H9 (cell line): ENCODE measurements around the gene C9orf43. TPM values are rescaled to one million over a fixed set of nuclear protein-coding genes. Genes with fewer than 3 reads are reported as not detected.

Experiments used
- DNase-seq: peaks from one replicate; pipeline ENCODE4 v3.0.0-alpha.2; 2017
- H2AFZ ChIP-seq: one replicate; pipeline ENCODE4 v1.6.1; 2013; ENCODE audit warnings: mild to moderate bottlenecking, low read length, control low read depth, moderate library complexity
- H2AK5ac ChIP-seq: 2 replicates; pipeline ENCODE4 v1.6.1; 2013; ENCODE audit warnings: low read length, control low read depth, mixed read lengths; ENCODE audit not compliant: insufficient read length
- H2BK120ac ChIP-seq: one replicate; pipeline ENCODE4 v1.6.1; 2013; ENCODE audit warnings: low read depth, mild to moderate bottlenecking, low read length, control low read depth, inconsistent platforms; ENCODE audit not compliant: poor library complexity, severe bottlenecking
- H2BK12ac ChIP-seq: 2 replicates; pipeline ENCODE4 v1.6.1; 2013; ENCODE audit warnings: low read length, control low read depth, mixed read lengths, low read depth; ENCODE audit not compliant: insufficient read length
- H2BK15ac ChIP-seq: 2 replicates; pipeline ENCODE4 v1.6.1; 2013; ENCODE audit warnings: low read depth, low read length, control low read depth
- H2BK20ac ChIP-seq: one replicate; pipeline ENCODE4 v1.6.1; 2013; ENCODE audit warnings: low read depth, mild to moderate bottlenecking, low read length, control low read depth, inconsistent platforms; ENCODE audit not compliant: poor library complexity, severe bottlenecking
- H2BK5ac ChIP-seq: 2 replicates; pipeline ENCODE4 v1.6.1; 2013; ENCODE audit warnings: low read length, control low read depth, mixed read lengths; ENCODE audit not compliant: insufficient read length
- H3K14ac ChIP-seq: 2 replicates; pipeline ENCODE4 v1.6.1; 2013; ENCODE audit warnings: low read length, control low read depth; ENCODE audit not compliant: insufficient read depth
- H3K18ac ChIP-seq: 2 replicates; pipeline ENCODE4 v1.6.1; 2013; ENCODE audit warnings: low read depth, mild to moderate bottlenecking, mixed read lengths, low read length, control low read depth; ENCODE audit not compliant: insufficient read length
- H3K23ac ChIP-seq: 2 replicates; pipeline ENCODE4 v1.6.1; 2013; ENCODE audit warnings: low read length, control low read depth, mixed read lengths, low read depth; ENCODE audit not compliant: insufficient read length
- H3K23me2 ChIP-seq: 2 replicates; pipeline ENCODE4 v1.6.1; 2013; ENCODE audit warnings: low read depth, mild to moderate bottlenecking, mixed read lengths, low read length, control low read depth; ENCODE audit not compliant: insufficient read length, poor library complexity, severe bottlenecking
- H3K27ac ChIP-seq: 2 replicates; pipeline ENCODE4 v1.5.1; 2013; ENCODE audit warnings: low read length, control low read depth, mixed read lengths, low read depth; ENCODE audit not compliant: insufficient read length
- H3K27me3 ChIP-seq: 2 replicates; pipeline ENCODE4 v1.6.1; 2013; ENCODE audit warnings: low read length, control low read depth, inconsistent platforms; ENCODE audit not compliant: insufficient read depth
- H3K4ac ChIP-seq: 2 replicates; pipeline ENCODE4 v1.6.1; 2013; ENCODE audit warnings: low read depth, mild to moderate bottlenecking, control low read depth, inconsistent platforms, low read length, moderate library complexity
- H3K4me1 ChIP-seq: 2 replicates; pipeline ENCODE4 v1.6.1; 2013; ENCODE audit warnings: low read length, control low read depth, inconsistent platforms; ENCODE audit not compliant: insufficient read depth
- H3K4me2 ChIP-seq: 2 replicates; pipeline ENCODE4 v1.6.1; 2013; ENCODE audit warnings: low read length, control low read depth, mixed read lengths; ENCODE audit not compliant: insufficient read length, insufficient read depth
- H3K56ac ChIP-seq: 2 replicates; pipeline ENCODE4 v1.6.1; 2013; ENCODE audit warnings: low read depth, mild to moderate bottlenecking, mixed read lengths, low read length, control low read depth; ENCODE audit not compliant: insufficient read length
- H3K79me1 ChIP-seq: 2 replicates; pipeline ENCODE4 v1.6.1; 2013; ENCODE audit warnings: low read depth, mild to moderate bottlenecking, moderate library complexity, low read length, control low read depth, inconsistent platforms; ENCODE audit not compliant: insufficient read depth, poor library complexity, severe bottlenecking
- H3K79me2 ChIP-seq: 2 replicates; pipeline ENCODE4 v1.6.1; 2013; ENCODE audit warnings: low read length, control low read depth, inconsistent platforms; ENCODE audit not compliant: insufficient read depth
- H3K9ac ChIP-seq: 2 replicates; pipeline ENCODE4 v1.6.1; 2013; ENCODE audit warnings: low read length, control low read depth, mixed read lengths; ENCODE audit not compliant: insufficient read length; ENCODE audit errors: extremely low read depth
- H3K9me3 ChIP-seq: one replicate; pipeline ENCODE4 v1.6.1; 2013; ENCODE audit warnings: low read depth, low read length, inconsistent platforms; ENCODE audit not compliant: control insufficient read depth
- H3T11ph ChIP-seq: one replicate; pipeline ENCODE4 v1.6.1; 2013; ENCODE audit warnings: mild to moderate bottlenecking, low read length, control low read depth, inconsistent platforms
- H4K20me1 ChIP-seq: one replicate; pipeline ENCODE4 v1.6.1; 2013; ENCODE audit not compliant: control insufficient read depth, insufficient read length, insufficient read depth
- H4K5ac ChIP-seq: 2 replicates; pipeline ENCODE4 v1.6.1; 2013; ENCODE audit warnings: low read depth, mild to moderate bottlenecking, mixed read lengths, low read length, control low read depth; ENCODE audit not compliant: insufficient read length
- H4K8ac ChIP-seq: replicated peaks from 2 replicates; pipeline ENCODE4 v1.6.1; 2013; ENCODE audit warnings: low read length, control low read depth, mixed read lengths, low read depth; ENCODE audit not compliant: insufficient read length
- H4K91ac ChIP-seq: 2 replicates; pipeline ENCODE4 v1.6.1; 2013; ENCODE audit warnings: low read depth, mild to moderate bottlenecking, moderate library complexity, mixed read lengths, low read length, control low read depth; ENCODE audit not compliant: insufficient read length
- H3K27ac Mint-ChIP-seq, 3 experiments: 2 replicates in 2 of 3; 3 replicates in 1 of 3; pipeline ENCODE4 v1.8.0; 2020 to 2021; ENCODE audit warnings: mixed read lengths in 3 of 3, mild to moderate bottlenecking in 1 of 3, moderate library complexity in 1 of 3
- H3K27me3 Mint-ChIP-seq: 2 replicates; pipeline ENCODE4 v1.8.0; 2021; ENCODE audit warnings: low read depth, mild to moderate bottlenecking, moderate library complexity, mixed read lengths
- H3K36me3 Mint-ChIP-seq, 3 experiments: 2 replicates in 2 of 3; 3 replicates in 1 of 3; pipeline ENCODE4 v1.8.0; 2020 to 2021; ENCODE audit warnings: low read depth in 3 of 3, mixed read lengths in 3 of 3; ENCODE audit not compliant: insufficient read depth in 1 of 3
- H3K4me1 Mint-ChIP-seq, 2 experiments: 2 replicates each; pipeline ENCODE4 v1.8.0; 2020; ENCODE audit warnings: mixed read lengths in 2 of 2
- H3K4me3 Mint-ChIP-seq, 2 experiments: 2 replicates in 1 of 2; 3 replicates in 1 of 2; pipeline ENCODE4 v1.8.0; 2020 to 2021; ENCODE audit warnings: mild to moderate bottlenecking in 2 of 2, mixed read lengths in 2 of 2, moderate library complexity in 1 of 2
- H3K9me3 Mint-ChIP-seq, 2 experiments: 2 replicates in 1 of 2; 3 replicates in 1 of 2; pipeline ENCODE4 v1.8.0; 2020; ENCODE audit warnings: mild to moderate bottlenecking in 2 of 2, mixed read lengths in 2 of 2, moderate library complexity in 1 of 2
- WGBS: extraction: QIAGEN DNeasy Blood & Tissue Kit; methylation state at CpG from one replicate; pipeline ENCODE4 v1.1.7; 2013; ENCODE audit warnings: missing lambda C conversion rate, low lambda C conversion rate, mixed read lengths; ENCODE audit not compliant: insufficient read length; ENCODE audit errors: extremely low coverage; 5-methylcytosine and 5-hydroxymethylcytosine counted together
- total RNA-seq: library from RNA; stranded (reverse); gene quantifications from 2 replicates; pipeline ENCODE4 v1.2.1, GENCODE V29; 2021
- TF ChIP-seq, protein P1 (sequence below): fragments of 200-600 bp; sonication (generic); conservative IDR thresholded peaks from 3 replicates; pipeline ENCODE4 v1.8.0; 2021; ENCODE audit warnings: antibody characterized with exemption, mild to moderate bottlenecking

Gene C9orf43
- total RNA-seq, 1 experiment from 2014 or later, result 0.57 TPM

- Histone ChIP-seq H3K4ac (no peak overlapping the region), H2BK15ac (no peak overlapping the region), H3K9ac (no peak overlapping the region), H3T11ph (no peak overlapping the region), H3K18ac (no peak overlapping the region), H3K79me1 (no peaks in the 10 kb centered on the region), H3K23me2 (peaks cover 9% of the 10 kb centered on the region), H4K20me1 (no peaks in the 10 kb centered on the region), H3K23ac (no peak overlapping the region), H2AK5ac (no peak overlapping the region), H3K4me2 (peak overlapping the region; percentile 76), H3K14ac (no peak overlapping the region), H3K56ac (no peak overlapping the region), H2BK120ac (no peak overlapping the region), H4K91ac (no peak overlapping the region), H3K27me3 (peaks cover 13% of the 10 kb centered on the region; the same call in 1 of the 2 replicates), H2BK12ac (no peak overlapping the region), H3K27ac (no peak overlapping the region), H2AFZ (no peak overlapping the region), H4K8ac (no peak overlapping the region), H3K4me1 (peaks cover 6% of the 10 kb centered on the region; the same call in 1 of the 2 replicates), H3K79me2 (no peaks in the 10 kb centered on the region), H2BK20ac (no peak overlapping the region), H4K5ac (no peak overlapping the region), H3K9me3 (no peaks in the 10 kb centered on the region), H2BK5ac (no peak overlapping the region)
- Mint-ChIP-seq H3K4me1 (peaks cover 25 to 26% of the 10 kb centered on the region in 2 experiments), H3K9me3 (no peaks in the 10 kb centered on the region; a peak in 1 of 5 replicates), H3K27me3 (peaks cover 35% of the 10 kb centered on the region), H3K4me3 (peak overlapping the region; percentile 10 to 44; a peak in 3 of 5 replicates), H3K36me3 (no peaks in the 10 kb centered on the region), H3K27ac (no peak overlapping the region)
- WGBS, result no CpG with 5 or more reads among the region's 11 CpGs
- TF ChIP-seq, protein P1, sequence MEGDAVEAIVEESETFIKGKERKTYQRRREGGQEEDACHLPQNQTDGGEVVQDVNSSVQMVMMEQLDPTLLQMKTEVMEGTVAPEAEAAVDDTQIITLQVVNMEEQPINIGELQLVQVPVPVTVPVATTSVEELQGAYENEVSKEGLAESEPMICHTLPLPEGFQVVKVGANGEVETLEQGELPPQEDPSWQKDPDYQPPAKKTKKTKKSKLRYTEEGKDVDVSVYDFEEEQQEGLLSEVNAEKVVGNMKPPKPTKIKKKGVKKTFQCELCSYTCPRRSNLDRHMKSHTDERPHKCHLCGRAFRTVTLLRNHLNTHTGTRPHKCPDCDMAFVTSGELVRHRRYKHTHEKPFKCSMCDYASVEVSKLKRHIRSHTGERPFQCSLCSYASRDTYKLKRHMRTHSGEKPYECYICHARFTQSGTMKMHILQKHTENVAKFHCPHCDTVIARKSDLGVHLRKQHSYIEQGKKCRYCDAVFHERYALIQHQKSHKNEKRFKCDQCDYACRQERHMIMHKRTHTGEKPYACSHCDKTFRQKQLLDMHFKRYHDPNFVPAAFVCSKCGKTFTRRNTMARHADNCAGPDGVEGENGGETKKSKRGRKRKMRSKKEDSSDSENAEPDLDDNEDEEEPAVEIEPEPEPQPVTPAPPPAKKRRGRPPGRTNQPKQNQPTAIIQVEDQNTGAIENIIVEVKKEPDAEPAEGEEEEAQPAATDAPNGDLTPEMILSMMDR, result no peak
- DNase-seq, result no peak
Measured at GRCh38 chr9:113462781-113463286, 52.3 kb downstream of the C9orf43 start.
